VCaP (cell line): Measurements from ENCODE around the gene PLCB4.

Experiments
- H3K27ac ChIP-seq: fragments of 450-650 bp; 2 replicates; pipeline ENCODE4 v1.5.1; 2017
- CTCF ChIP-seq: fragments of 450-650 bp; conservative IDR thresholded peaks from 2 replicates; pipeline ENCODE4 v1.5.1; 2017; ENCODE audit warnings: mild to moderate bottlenecking, moderate library complexity

The PLCB4 gene

GRCh38 chr20:9523636-9524035 lies 454.7 kb downstream of the PLCB4 start:
- H3K27ac ChIP-seq = no peak overlapping the region
- TF ChIP-seq CTCF = no peak
